ENCODE results near the gene UQCRFS1.

DNA sequence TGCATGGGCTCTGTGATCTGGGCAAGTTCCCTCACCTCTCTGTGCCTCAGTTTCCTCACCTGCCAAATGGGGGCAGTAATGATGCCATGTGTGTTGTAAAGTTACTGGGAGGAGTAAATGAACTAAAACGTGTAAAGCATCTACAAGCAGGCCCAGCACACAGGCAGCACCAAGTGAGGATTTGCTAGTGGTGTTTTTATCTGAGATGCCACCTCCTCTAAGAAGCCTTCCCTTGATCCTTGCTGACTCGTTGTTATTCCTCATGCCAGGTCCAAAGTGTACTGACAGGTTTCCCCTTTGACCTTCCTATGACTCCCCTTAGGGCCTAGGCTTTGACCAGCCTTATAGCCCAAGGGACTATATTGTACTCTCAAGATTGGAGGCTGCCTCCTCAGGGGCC lies 1.5 kb upstream of the UQCRFS1 start:
- TF ChIP-seq ZNF274 (IDR thresholded peaks at IDR 0.05; ENCODE audit: low read depth, low read length) (no peak), YY1 (IDR thresholded peaks at IDR 0.05; ENCODE audit: insufficient read depth, insufficient read length) (no peak), SUZ12 (IDR thresholded peaks at IDR 0.05; ENCODE audit: extremely low read depth, insufficient read depth, insufficient read length) (no peak)

Data from NT2/D1 (cell line).